Type B pancreatic cell (in vitro differentiated cells): ENCODE data around the gene FOXL2NB. TPM values are rescaled to one million over a fixed set of nuclear protein-coding genes. Genes with fewer than 3 reads are reported as not detected.

Experiments used
- DNase-seq: peaks from one replicate; pipeline ENCODE4 v3.0.0; 2021; ENCODE audit warnings: mixed read lengths; ENCODE audit not compliant: unreplicated experiment; ENCODE audit errors: extremely low spot score
- H3K27ac Mint-ChIP-seq: 2 replicates; pipeline ENCODE4 v1.8.0; 2021; ENCODE audit warnings: mild to moderate bottlenecking, mixed read lengths
- H3K27me3 Mint-ChIP-seq: 2 replicates; pipeline ENCODE4 v1.8.0; 2021; ENCODE audit warnings: mixed read lengths
- H3K36me3 Mint-ChIP-seq: 2 replicates; pipeline ENCODE4 v1.8.0; 2021; ENCODE audit warnings: mixed read lengths
- H3K4me1 Mint-ChIP-seq: one replicate; pipeline ENCODE4 v1.8.0; 2021; ENCODE audit warnings: mixed read lengths; ENCODE audit not compliant: unreplicated experiment
- H3K4me3 Mint-ChIP-seq: 2 replicates; pipeline ENCODE4 v1.8.0; 2021; ENCODE audit warnings: mild to moderate bottlenecking, mixed read lengths
- H3K9me3 Mint-ChIP-seq: 2 replicates; pipeline ENCODE4 v1.8.0; 2021; ENCODE audit warnings: mixed read lengths
- total RNA-seq: library from RNA; stranded (reverse); gene quantifications from 2 replicates; pipeline ENCODE4 v1.2.1, GENCODE V29; 2021; ENCODE audit warnings: low replicate concordance
- TF ChIP-seq, protein P1 (sequence below): fragments of 200-600 bp; sonication (generic); conservative IDR thresholded peaks from 2 replicates; pipeline ENCODE4 v1.5.0; 2021; ENCODE audit warnings: antibody characterized with exemption, mild to moderate bottlenecking

The FOXL2NB gene
- total RNA-seq, 1 donor from 2014 or later = 0.34 TPM

DNA sequence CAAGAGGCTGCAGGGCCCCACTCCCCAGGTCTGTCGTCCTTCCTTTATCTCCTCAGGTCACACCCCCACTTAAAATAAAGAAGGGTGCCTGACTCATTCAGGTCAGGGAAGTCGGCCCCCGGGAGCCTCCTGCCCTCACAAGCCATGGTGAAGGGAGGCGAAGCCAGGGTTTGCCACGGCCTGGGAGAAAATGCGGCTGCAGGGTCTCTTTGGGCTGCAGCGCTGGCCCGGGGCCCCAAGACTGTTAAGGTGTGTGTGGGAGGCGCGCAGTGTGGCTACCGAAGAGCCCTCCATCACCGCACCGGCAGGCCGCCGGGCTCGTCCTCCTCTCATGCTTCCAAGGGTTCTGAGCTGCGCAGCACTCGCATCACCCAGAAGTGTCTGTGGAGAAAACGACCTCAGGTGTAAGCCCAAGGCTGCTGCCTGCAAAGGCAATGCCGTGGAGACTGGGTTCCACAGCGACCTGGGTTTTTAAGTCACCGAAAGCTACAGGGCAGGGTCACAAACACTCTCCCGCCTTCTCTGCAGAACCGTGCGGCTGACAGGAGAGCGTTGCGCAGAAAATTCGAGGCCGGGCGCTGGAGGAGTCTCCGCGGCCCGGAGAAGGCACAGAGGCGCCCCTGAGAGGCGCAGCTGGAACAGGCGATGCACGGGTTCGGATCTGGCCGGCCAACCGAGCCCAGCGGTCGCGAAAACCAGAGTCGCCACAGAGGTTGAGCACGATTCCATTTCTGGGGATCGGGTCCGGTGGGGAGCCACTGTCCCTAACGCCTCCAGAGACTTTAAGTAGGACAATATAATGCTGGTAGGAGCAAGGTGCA, 8.8 kb upstream of the FOXL2NB start:
- TF ChIP-seq, protein P1, sequence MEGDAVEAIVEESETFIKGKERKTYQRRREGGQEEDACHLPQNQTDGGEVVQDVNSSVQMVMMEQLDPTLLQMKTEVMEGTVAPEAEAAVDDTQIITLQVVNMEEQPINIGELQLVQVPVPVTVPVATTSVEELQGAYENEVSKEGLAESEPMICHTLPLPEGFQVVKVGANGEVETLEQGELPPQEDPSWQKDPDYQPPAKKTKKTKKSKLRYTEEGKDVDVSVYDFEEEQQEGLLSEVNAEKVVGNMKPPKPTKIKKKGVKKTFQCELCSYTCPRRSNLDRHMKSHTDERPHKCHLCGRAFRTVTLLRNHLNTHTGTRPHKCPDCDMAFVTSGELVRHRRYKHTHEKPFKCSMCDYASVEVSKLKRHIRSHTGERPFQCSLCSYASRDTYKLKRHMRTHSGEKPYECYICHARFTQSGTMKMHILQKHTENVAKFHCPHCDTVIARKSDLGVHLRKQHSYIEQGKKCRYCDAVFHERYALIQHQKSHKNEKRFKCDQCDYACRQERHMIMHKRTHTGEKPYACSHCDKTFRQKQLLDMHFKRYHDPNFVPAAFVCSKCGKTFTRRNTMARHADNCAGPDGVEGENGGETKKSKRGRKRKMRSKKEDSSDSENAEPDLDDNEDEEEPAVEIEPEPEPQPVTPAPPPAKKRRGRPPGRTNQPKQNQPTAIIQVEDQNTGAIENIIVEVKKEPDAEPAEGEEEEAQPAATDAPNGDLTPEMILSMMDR = no peak
- DNase-seq = no peak
- Mint-ChIP-seq H3K27me3 (peaks cover 100% of the 10 kb centered on the region), H3K4me1 (peaks cover 6% of the 10 kb centered on the region), H3K27ac (no peak overlapping the region), H3K9me3 (no peaks in the 10 kb centered on the region), H3K36me3 (no peaks in the 10 kb centered on the region), H3K4me3 (peak overlapping the region; percentile 71)

DNA sequence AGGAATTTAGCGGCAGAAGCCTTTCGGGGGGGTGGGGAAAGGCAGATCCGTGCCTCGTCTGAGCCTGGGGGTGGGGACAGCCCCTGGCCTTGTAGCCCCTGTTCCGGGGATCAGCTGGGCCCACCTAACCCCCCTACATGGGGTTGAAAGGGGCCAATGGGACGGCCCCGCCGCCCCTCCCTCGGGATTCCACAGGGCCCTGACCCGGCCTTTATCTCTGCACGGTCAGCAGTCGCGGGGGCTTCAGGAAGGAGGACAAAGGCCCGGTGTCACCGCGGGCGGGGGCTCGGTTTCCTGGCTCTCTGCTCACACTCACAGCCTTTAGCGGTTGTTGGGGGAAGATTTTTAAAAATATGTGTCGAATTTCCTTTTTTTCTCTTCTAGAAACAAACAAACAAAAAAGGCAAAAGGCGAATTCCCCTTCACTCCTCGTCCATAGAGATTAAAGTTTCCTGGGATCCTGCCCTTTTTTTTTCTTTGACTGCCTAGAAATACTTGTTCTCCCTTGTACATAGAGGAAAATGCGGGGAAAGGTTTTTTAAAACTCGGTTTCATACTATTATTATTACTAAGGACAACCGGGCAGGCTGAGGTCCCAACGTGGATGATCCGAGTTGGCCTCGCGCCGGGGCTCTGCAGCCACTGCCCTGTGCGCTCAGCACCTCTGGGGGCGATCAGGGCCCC, 8.0 kb upstream of the FOXL2NB start:
- TF ChIP-seq, protein P1 = no peak
- Mint-ChIP-seq H3K27ac (no peak overlapping the region), H3K4me3 (peak overlapping the region; percentile 71), H3K27me3 (peaks cover 100% of the 10 kb centered on the region), H3K36me3 (no peaks in the 10 kb centered on the region), H3K4me1 (peaks cover 10% of the 10 kb centered on the region), H3K9me3 (no peaks in the 10 kb centered on the region)
- no peak for DNase-seq

DNA sequence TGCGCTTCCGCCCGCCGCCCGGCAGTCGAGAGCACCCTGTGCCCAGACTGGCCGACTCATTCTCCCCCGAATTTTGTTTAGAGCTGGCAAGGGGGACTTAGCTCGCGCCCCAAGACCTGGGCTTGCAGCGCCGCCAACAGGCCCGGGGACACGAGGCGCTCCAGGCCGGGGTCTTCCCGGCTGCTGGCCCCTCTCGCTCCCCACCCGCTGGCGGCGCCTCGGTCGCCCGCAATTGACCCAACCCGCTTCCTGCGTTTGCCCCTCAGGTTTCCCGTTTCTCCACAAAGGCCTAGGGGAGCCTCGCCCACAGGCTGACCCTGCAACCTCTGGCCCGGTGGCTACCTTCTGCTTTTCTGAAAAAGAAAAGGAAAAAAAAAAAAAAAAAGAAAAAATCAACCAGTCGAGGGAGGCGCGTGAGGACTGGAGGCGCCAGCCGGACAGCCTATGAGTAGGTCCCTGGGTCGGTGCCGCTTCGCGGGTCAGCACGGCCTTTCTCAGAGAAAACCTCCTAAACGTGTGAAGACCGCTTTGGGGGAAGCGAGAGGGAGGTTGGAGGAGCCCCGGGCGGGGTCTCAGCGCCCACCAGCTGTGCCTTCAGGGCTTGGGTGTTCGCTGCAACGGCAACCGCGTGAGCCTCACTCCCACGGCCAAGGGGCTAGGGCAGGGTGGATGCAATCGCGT, 7.3 kb upstream of the FOXL2NB start:
- no peaks in the 10 kb centered on the region for H3K36me3 Mint-ChIP-seq
- H3K4me3 Mint-ChIP-seq = no peak overlapping the region
- H3K9me3 Mint-ChIP-seq = no peaks in the 10 kb centered on the region
- peaks cover 16% of the 10 kb centered on the region for H3K4me1 Mint-ChIP-seq
- peaks cover 100% of the 10 kb centered on the region for H3K27me3 Mint-ChIP-seq
- no peak overlapping the region for H3K27ac Mint-ChIP-seq
- DNase-seq = no peak
- TF ChIP-seq, protein P1 = peak; percentile 44

DNA sequence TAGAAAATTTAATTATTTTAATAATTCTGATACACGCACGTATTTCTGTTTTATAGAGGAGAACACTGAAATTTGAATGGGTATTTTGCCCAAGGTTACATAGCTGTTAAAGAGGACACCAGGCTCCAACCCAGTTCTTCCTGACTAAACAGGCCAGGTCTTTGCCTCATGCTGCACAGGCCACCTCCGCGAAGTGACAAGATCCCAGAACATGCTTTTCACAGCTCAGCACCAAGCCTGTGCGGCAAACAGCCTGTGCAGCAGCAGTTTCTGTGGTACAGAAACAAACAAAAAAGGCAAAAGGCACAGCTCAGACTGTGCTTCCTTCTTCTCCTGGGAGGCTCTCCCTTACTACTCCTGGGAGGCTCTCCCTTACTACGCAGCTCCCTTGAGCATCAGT, 6.6 kb upstream of the FOXL2NB start:
- Mint-ChIP-seq H3K4me1 (peaks cover 19% of the 10 kb centered on the region), H3K36me3 (no peaks in the 10 kb centered on the region), H3K27ac (no peak overlapping the region), H3K27me3 (peaks cover 100% of the 10 kb centered on the region), H3K4me3 (no peak overlapping the region), H3K9me3 (no peaks in the 10 kb centered on the region)
- TF ChIP-seq, protein P1 = no peak
- DNase-seq = no peak

DNA sequence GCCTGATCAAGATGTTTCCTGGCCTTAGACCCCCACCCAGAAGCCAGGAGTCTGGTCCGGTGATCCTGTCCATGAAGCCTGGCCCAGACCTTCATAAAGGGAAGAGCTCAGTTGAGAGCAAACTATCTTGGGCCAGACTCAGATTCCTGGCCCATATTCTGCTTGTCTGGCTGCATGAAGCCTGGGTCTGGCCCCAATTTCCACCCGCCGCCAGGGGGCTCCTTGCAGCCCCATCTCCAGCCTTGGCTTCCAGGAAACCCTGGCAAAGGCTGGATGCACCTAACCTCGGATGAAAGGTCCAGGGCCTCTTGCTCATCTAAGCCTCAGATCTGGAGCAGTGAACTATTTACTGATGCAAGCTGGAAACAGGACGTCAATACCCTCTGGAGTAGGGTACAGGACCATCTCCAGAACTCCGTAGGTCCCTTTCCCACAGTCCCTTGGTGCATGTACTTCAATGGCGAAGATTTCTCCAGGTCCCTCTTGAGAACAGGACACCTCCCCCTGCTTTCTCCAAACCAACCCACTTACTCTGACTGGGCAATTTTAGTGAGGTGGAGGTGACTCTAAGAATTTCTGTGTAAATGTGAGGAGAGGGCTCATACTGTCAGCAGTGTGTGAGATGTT, 5.6 kb upstream of the FOXL2NB start:
- H3K36me3 Mint-ChIP-seq = no peaks in the 10 kb centered on the region

More for the DNA sequence above, 5.6 kb upstream of the FOXL2NB start:
- no peak for DNase-seq
- Mint-ChIP-seq H3K4me3 (no peak overlapping the region), H3K9me3 (no peaks in the 10 kb centered on the region), H3K27ac (no peak overlapping the region), H3K4me1 (peaks cover 19% of the 10 kb centered on the region), H3K27me3 (peaks cover 94% of the 10 kb centered on the region)
- TF ChIP-seq, protein P1 = peak; percentile 78
